GM23338 (cell line): ENCODE data around the gene NDRG2. TPM values are rescaled to one million over a fixed set of nuclear protein-coding genes. Genes with fewer than 3 reads are reported as not detected.

Experiments used
- ATAC-seq: fragments of 200-7000 bp; cut with Tn5 transposase; 3 replicates; pipeline ENCODE4 v1.9.1; 2020
- DNase-seq: peaks from one replicate; pipeline ENCODE4 v3.0.0-alpha.2; 2015; ENCODE audit warnings: low spot score
- H2AFZ ChIP-seq: fragments of 200-600 bp; sonication (generic); 2 replicates; pipeline ENCODE4 v1.8.0; 2016; ENCODE audit warnings: antibody characterized with exemption, mild to moderate bottlenecking, moderate library complexity
- H3F3A ChIP-seq: fragments of 200-600 bp; sonication (generic); replicated peaks from 2 replicates; pipeline ENCODE4 v1.8.0; 2017; ENCODE audit warnings: antibody characterized with exemption, mixed run types, low read depth
- H3K27ac ChIP-seq: fragments of 200-600 bp; sonication (generic); 2 replicates; pipeline ENCODE4 v1.6.1; 2016; ENCODE audit warnings: low read depth
- H3K27me3 ChIP-seq: fragments of 200-600 bp; sonication (generic); 2 replicates; pipeline ENCODE4 v1.8.0; 2016; ENCODE audit warnings: mild to moderate bottlenecking, mixed run types, moderate library complexity; ENCODE audit not compliant: insufficient read depth
- H3K36me3 ChIP-seq: fragments of 200-600 bp; sonication (generic); 2 replicates; pipeline ENCODE4 v1.8.0; 2016; ENCODE audit warnings: mild to moderate bottlenecking; ENCODE audit not compliant: insufficient read depth
- H3K4me1 ChIP-seq: fragments of 200-600 bp; sonication (generic); 2 replicates; pipeline ENCODE4 v1.8.0; 2016; ENCODE audit warnings: mild to moderate bottlenecking, moderate library complexity; ENCODE audit not compliant: insufficient read depth
- H3K4me2 ChIP-seq: fragments of 200-600 bp; sonication (generic); 2 replicates; pipeline ENCODE4 v1.7.1; 2017; ENCODE audit warnings: mixed run types
- H3K4me3 ChIP-seq: fragments of 200-600 bp; sonication (generic); 2 replicates; pipeline ENCODE4 v1.6.1; 2016; ENCODE audit warnings: mixed run types
- H3K79me2 ChIP-seq: fragments of 200-600 bp; sonication (generic); replicated peaks from 2 replicates; pipeline ENCODE4 v1.8.0; 2017; ENCODE audit warnings: mild to moderate bottlenecking; ENCODE audit not compliant: insufficient read depth
- H3K9me2 ChIP-seq: fragments of 200-600 bp; sonication (generic); 2 replicates; pipeline ENCODE4 v1.8.0; 2017; ENCODE audit not compliant: insufficient read depth
- H4K20me1 ChIP-seq: fragments of 200-600 bp; sonication (generic); replicated peaks from 2 replicates; pipeline ENCODE4 v1.8.0; 2017; ENCODE audit warnings: mild to moderate bottlenecking; ENCODE audit not compliant: insufficient read depth
- H3K27ac Mint-ChIP-seq: 2 replicates; pipeline ENCODE4 v1.8.0; 2020; ENCODE audit warnings: inconsistent platforms, mild to moderate bottlenecking, moderate library complexity, mixed read lengths
- H3K27me3 Mint-ChIP-seq: 3 replicates; pipeline ENCODE4 v1.8.0; 2022; ENCODE audit warnings: low read depth, mild to moderate bottlenecking, moderate library complexity, mixed read lengths, inconsistent platforms; ENCODE audit not compliant: insufficient read depth, poor library complexity
- H3K36me3 Mint-ChIP-seq: 3 replicates; pipeline ENCODE4 v1.8.0; 2021; ENCODE audit warnings: low read depth, mild to moderate bottlenecking, inconsistent platforms, moderate library complexity, mixed read lengths
- H3K4me1 Mint-ChIP-seq: 3 replicates; pipeline ENCODE4 v1.8.0; 2020; ENCODE audit warnings: mild to moderate bottlenecking, inconsistent platforms, mixed read lengths
- H3K4me3 Mint-ChIP-seq: 3 replicates; pipeline ENCODE4 v1.8.0; 2021; ENCODE audit warnings: moderate library complexity, mild to moderate bottlenecking, inconsistent platforms, mixed read lengths
- H3K9me3 Mint-ChIP-seq: 3 replicates; pipeline ENCODE4 v1.8.0; 2020; ENCODE audit warnings: moderate library complexity, mild to moderate bottlenecking, inconsistent platforms, mixed read lengths
- CREB1 ChIP-seq: fragments of 250-450 bp; sonication (Bioruptor Pico); IDR thresholded peaks from 2 replicates; pipeline ENCODE4 v1.5.0; 2020; ENCODE audit warnings: low read depth, mild to moderate bottlenecking, moderate library complexity
- EZH2 ChIP-seq: fragments of 200-600 bp; sonication (generic); IDR thresholded peaks from one replicate; pipeline ENCODE4 v1.8.0; 2017; ENCODE audit warnings: antibody characterized with exemption, mild to moderate bottlenecking, low read depth; ENCODE audit not compliant: unreplicated experiment
- JUNB ChIP-seq: IDR thresholded peaks from one replicate; pipeline ENCODE4 v1.6.1; 2016; ENCODE audit warnings: antibody characterized with exemption; ENCODE audit not compliant: unreplicated experiment
- NANOG ChIP-seq: IDR thresholded peaks from 2 replicates; pipeline ENCODE4 v1.6.1; 2016; ENCODE audit warnings: antibody characterized with exemption, borderline replicate concordance
- STAT1 ChIP-seq: IDR thresholded peaks from one replicate; pipeline ENCODE4 v1.6.1; 2016; ENCODE audit warnings: antibody characterized with exemption; ENCODE audit not compliant: unreplicated experiment
- ZNF114 ChIP-seq: fragments of 250-450 bp; sonication (Bioruptor Pico); IDR thresholded peaks from 2 replicates; pipeline ENCODE4 v1.5.0; 2020; ENCODE audit warnings: mild to moderate bottlenecking, moderate library complexity
- ZNF331 ChIP-seq: fragments of 250-450 bp; sonication (Bioruptor Pico); IDR thresholded peaks from 2 replicates; pipeline ENCODE4 v1.5.0; 2020; ENCODE audit warnings: low read depth, mild to moderate bottlenecking, moderate library complexity
- polyA plus RNA-seq: library from polyadenylated mRNA; unstranded; fragments of >200 nt; fragmentation: Nextera tagmentation; extraction: Ambion mirVana; gene quantifications from 2 replicates; pipeline ENCODE4 v1.2.1, GENCODE V29; 2016
- total RNA-seq: library from RNA; depleted of rRNA; stranded (reverse); fragments of >200 nt; shearing (Covaris generic); gene quantifications from 2 replicates; pipeline ENCODE4 v1.2.3, GENCODE V29; 2014
- TF ChIP-seq, protein P1 (sequence below): fragments of 250-450 bp; sonication (Bioruptor Pico); IDR thresholded peaks from 2 replicates; pipeline ENCODE4 v1.5.0; 2020; ENCODE audit warnings: mild to moderate bottlenecking, moderate library complexity

Gene NDRG2
- total and polyA plus RNA-seq, 2 experiments from 2014 or later, result 8.8 to 20.6 TPM

DNA sequence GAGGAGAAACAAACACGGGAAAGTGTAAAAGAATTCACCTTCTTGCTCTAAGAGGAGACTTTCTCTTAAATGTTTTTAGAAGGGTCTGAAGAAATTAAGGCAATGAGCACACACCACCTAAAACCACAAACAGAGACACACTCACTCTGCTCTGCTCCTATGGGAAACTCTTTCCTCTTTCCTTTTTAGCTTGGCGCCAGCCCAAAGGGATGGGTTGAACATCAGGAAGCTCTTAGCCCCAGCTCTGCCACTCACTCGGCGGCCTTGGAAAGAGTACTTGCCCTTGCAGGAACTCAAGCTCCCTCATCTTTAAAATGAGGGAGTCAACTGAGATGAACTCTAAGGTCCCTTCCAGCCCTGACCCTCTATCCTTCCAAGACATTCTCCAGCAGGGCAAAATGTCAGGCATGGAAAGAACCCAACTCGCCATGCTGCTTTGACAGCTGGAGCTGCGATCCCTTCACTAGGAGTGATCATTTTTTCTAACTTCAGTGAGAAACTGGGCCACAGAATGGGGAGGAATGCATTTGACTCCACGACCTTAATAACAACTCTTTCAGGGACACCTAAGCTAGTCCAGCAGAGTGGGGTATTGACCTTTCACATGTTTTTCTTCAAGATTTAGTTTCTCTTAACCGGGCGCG lies 31.8 kb upstream of the NDRG2 start (continued):
- TF ChIP-seq, protein P1, sequence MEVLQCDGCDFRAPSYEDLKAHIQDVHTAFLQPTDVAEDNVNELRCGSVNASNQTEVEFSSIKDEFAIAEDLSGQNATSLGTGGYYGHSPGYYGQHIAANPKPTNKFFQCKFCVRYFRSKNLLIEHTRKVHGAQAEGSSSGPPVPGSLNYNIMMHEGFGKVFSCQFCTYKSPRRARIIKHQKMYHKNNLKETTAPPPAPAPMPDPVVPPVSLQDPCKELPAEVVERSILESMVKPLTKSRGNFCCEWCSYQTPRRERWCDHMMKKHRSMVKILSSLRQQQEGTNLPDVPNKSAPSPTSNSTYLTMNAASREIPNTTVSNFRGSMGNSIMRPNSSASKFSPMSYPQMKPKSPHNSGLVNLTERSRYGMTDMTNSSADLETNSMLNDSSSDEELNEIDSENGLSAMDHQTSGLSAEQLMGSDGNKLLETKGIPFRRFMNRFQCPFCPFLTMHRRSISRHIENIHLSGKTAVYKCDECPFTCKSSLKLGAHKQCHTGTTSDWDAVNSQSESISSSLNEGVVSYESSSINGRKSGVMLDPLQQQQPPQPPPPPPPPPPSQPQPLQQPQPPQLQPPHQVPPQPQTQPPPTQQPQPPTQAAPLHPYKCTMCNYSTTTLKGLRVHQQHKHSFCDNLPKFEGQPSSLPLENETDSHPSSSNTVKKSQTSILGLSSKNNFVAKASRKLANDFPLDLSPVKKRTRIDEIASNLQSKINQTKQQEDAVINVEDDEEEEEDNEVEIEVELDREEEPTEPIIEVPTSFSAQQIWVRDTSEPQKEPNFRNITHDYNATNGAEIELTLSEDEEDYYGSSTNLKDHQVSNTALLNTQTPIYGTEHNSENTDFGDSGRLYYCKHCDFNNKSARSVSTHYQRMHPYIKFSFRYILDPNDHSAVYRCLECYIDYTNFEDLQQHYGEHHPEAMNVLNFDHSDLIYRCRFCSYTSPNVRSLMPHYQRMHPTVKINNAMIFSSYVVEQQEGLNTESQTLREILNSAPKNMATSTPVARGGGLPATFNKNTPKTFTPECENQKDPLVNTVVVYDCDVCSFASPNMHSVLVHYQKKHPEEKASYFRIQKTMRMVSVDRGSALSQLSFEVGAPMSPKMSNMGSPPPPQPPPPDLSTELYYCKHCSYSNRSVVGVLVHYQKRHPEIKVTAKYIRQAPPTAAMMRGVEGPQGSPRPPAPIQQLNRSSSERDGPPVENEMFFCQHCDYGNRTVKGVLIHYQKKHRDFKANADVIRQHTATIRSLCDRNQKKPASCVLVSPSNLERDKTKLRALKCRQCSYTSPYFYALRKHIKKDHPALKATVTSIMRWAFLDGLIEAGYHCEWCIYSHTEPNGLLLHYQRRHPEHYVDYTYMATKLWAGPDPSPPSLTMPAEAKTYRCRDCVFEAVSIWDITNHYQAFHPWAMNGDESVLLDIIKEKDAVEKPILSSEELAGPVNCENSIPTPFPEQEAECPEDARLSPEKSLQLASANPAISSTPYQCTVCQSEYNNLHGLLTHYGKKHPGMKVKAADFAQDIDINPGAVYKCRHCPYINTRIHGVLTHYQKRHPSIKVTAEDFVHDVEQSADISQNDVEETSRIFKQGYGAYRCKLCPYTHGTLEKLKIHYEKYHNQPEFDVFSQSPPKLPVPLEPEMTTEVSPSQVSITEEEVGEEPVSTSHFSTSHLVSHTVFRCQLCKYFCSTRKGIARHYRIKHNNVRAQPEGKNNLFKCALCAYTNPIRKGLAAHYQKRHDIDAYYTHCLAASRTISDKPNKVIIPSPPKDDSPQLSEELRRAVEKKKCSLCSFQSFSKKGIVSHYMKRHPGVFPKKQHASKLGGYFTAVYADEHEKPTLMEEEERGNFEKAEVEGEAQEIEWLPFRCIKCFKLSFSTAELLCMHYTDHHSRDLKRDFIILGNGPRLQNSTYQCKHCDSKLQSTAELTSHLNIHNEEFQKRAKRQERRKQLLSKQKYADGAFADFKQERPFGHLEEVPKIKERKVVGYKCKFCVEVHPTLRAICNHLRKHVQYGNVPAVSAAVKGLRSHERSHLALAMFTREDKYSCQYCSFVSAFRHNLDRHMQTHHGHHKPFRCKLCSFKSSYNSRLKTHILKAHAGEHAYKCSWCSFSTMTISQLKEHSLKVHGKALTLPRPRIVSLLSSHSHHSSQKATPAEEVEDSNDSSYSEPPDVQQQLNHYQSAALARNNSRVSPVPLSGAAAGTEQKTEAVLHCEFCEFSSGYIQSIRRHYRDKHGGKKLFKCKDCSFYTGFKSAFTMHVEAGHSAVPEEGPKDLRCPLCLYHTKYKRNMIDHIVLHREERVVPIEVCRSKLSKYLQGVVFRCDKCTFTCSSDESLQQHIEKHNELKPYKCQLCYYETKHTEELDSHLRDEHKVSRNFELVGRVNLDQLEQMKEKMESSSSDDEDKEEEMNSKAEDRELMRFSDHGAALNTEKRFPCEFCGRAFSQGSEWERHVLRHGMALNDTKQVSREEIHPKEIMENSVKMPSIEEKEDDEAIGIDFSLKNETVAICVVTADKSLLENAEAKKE (CRISPR knock-in tag), result no peak
- TF ChIP-seq EZH2 (no peak), ZNF331 (no peak), NANOG (no peak)

DNA sequence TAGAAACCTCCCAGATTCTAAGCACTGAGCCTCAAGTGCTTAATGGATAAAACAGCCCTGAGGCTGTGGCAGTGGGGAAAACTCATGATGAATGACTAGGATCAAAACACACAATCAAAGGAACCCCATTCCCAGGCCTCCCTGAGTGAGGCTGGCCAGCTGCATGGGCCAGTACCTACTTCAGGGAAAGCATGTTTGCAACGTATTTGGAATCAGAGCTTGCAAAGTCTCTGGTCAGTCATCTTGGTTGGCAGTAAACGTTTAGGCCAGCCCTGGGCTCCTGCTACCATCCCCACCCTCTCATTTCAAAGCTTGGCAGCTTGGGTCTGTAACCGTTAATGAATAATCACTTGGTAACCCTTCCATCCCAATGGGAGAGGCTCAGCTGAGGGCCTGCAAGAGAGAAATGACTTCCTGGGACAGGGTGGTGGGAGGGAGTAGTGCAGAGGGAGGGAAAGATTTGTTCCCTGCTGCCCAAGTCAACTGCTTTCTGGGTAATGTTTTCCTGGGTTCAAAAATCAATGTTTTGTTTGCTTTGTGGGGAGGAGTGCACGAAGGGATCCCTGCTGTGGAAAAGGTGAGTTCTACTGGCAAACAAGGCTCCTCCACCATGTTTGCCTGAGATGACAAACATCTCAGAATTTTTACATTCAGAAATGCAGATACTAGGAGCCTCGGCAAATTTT lies 30.7 kb upstream of the NDRG2 start:
- H3K4me1 Mint-ChIP-seq, result peaks cover 10% of the 10 kb centered on the region; the same call in 2 of the 3 replicates
- H2AFZ ChIP-seq, result peak overlapping the region; percentile 85
- no peak for TF ChIP-seq EZH2
- no peak for TF ChIP-seq CREB1
- TF ChIP-seq ZNF331, result no peak
- TF ChIP-seq STAT1, result no peak
- no peak for TF ChIP-seq JUNB
- no peak for TF ChIP-seq ZNF114 (CRISPR knock-in tag)
- TF ChIP-seq, protein P1 (CRISPR knock-in tag), result no peak

More for the DNA sequence above, 30.7 kb upstream of the NDRG2 start:
- H3K4me3 Mint-ChIP-seq, result no peak overlapping the region
- H3K4me3 ChIP-seq, result no peak overlapping the region
- no peaks in the 10 kb centered on the region for H3K9me3 Mint-ChIP-seq
- DNase-seq (peak; percentile 26), ATAC-seq (peak; percentile 74)
- peaks cover 6% of the 10 kb centered on the region; the same call in 1 of the 2 replicates for H3K4me1 ChIP-seq
- no peaks in the 10 kb centered on the region for H3K9me2 ChIP-seq
- no peaks in the 10 kb centered on the region for H3F3A ChIP-seq
- H3K36me3 ChIP-seq, result no peaks in the 10 kb centered on the region
- no peaks in the 10 kb centered on the region for H3K36me3 Mint-ChIP-seq
- no peak overlapping the region for H3K4me2 ChIP-seq
- no peak overlapping the region for H3K27ac ChIP-seq
- no peak overlapping the region for H3K27ac Mint-ChIP-seq
- no peaks in the 10 kb centered on the region for H3K27me3 ChIP-seq
- H3K27me3 Mint-ChIP-seq, result peaks cover 5% of the 10 kb centered on the region
- H3K79me2 ChIP-seq, result no peaks in the 10 kb centered on the region
- no peaks in the 10 kb centered on the region for H4K20me1 ChIP-seq
